Activated T-cell treated with anti-CD3 and anti-CD28 coated beads, Interleukin-2, amount 50 U/mL, for 24 hours (primary cell): ENCODE results near the gene ODAD4.
"Not testable (repeated sequence)": the region's sequence is repeated elsewhere in the genome, so short reads cannot be mapped to it uniquely, and the experiment has no call there.

ENCODE experiments used
- DNase-seq: peaks from one replicate; pipeline ENCODE4 v3.0.0-alpha.2; 2020
- H3K27ac Mint-ChIP-seq: 2 replicates; pipeline ENCODE4 v1.8.0; 2020; ENCODE audit warnings: mild to moderate bottlenecking, mixed read lengths
- H3K27me3 Mint-ChIP-seq: 2 replicates; pipeline ENCODE4 v1.8.0; 2020; ENCODE audit warnings: mixed read lengths
- H3K36me3 Mint-ChIP-seq: 2 replicates; pipeline ENCODE4 v1.8.0; 2020; ENCODE audit warnings: low read depth, mixed read lengths
- H3K4me1 Mint-ChIP-seq: 2 replicates; pipeline ENCODE4 v1.8.0; 2020; ENCODE audit warnings: low read depth, mixed read lengths
- H3K4me3 Mint-ChIP-seq: 2 replicates; pipeline ENCODE4 v1.8.0; 2020; ENCODE audit warnings: mild to moderate bottlenecking, moderate library complexity, mixed read lengths
- H3K9me3 Mint-ChIP-seq: 2 replicates; pipeline ENCODE4 v1.8.0; 2020; ENCODE audit warnings: mixed read lengths

Gene ODAD4

GRCh38 chr17:41919165-41919817, 11.1 kb upstream of the ODAD4 start:
- H3K9me3 Mint-ChIP-seq: no peaks in the 10 kb centered on the region
- H3K4me1 Mint-ChIP-seq: peaks cover 39% of the 10 kb centered on the region
- H3K27me3 Mint-ChIP-seq: no peaks in the 10 kb centered on the region
- H3K4me3 Mint-ChIP-seq: peak overlapping the region; percentile 93
- peaks cover 36% of the 10 kb centered on the region for H3K36me3 Mint-ChIP-seq
- H3K27ac Mint-ChIP-seq: peak overlapping the region; percentile 95
- DNase-seq: no peak

- peak overlapping the region; percentile 93 for H3K4me3 Mint-ChIP-seq
- peak overlapping the region; percentile 95 for H3K27ac Mint-ChIP-seq
- H3K9me3 Mint-ChIP-seq: no peaks in the 10 kb centered on the region
- no peaks in the 10 kb centered on the region for H3K27me3 Mint-ChIP-seq
- H3K36me3 Mint-ChIP-seq: peaks cover 28% of the 10 kb centered on the region
- DNase-seq: no peak
- peaks cover 32% of the 10 kb centered on the region for H3K4me1 Mint-ChIP-seq
These were observed 10.4 kb upstream of the ODAD4 start for GRCh38 chr17:41919840-41920579.

GRCh38 chr17:41920580-41920955, 9.8 kb upstream of the ODAD4 start:
- Mint-ChIP-seq H3K4me3 (no peak overlapping the region), H3K27ac (no peak overlapping the region), H3K27me3 (no peaks in the 10 kb centered on the region), H3K4me1 (peaks cover 28% of the 10 kb centered on the region), H3K36me3 (peaks cover 25% of the 10 kb centered on the region), H3K9me3 (no peaks in the 10 kb centered on the region)
- no peak for DNase-seq

- H3K4me1 Mint-ChIP-seq: peaks cover 16% of the 10 kb centered on the region
- DNase-seq: no peak
- peaks cover 8% of the 10 kb centered on the region for H3K36me3 Mint-ChIP-seq
- H3K27ac Mint-ChIP-seq: peak overlapping the region; percentile 26
- H3K9me3 Mint-ChIP-seq: no peaks in the 10 kb centered on the region
- H3K27me3 Mint-ChIP-seq: no peaks in the 10 kb centered on the region
- H3K4me3 Mint-ChIP-seq: no peak overlapping the region
These were observed 4.3 kb upstream of the ODAD4 start for GRCh38 chr17:41925991-41926590.

- no peak for DNase-seq
- H3K36me3 Mint-ChIP-seq: peaks cover 8% of the 10 kb centered on the region
- H3K27me3 Mint-ChIP-seq: no peaks in the 10 kb centered on the region
- peak overlapping the region; percentile 94 for H3K4me3 Mint-ChIP-seq
- H3K27ac Mint-ChIP-seq: peak overlapping the region; percentile 97
- H3K9me3 Mint-ChIP-seq: no peaks in the 10 kb centered on the region
- H3K4me1 Mint-ChIP-seq: peaks cover 23% of the 10 kb centered on the region
These were observed 1.6 kb upstream of the ODAD4 start for GRCh38 chr17:41928693-41929251.

GRCh38 chr17:41930833-41931156, 378 bp downstream of the ODAD4 start:
- H3K36me3 Mint-ChIP-seq, DNase-seq, H3K27me3 Mint-ChIP-seq, H3K9me3 Mint-ChIP-seq: not testable (repeated sequence)
- Mint-ChIP-seq H3K4me3 (peak overlapping the region; percentile 94), H3K27ac (peak overlapping the region; percentile 97), H3K4me1 (peaks cover 23% of the 10 kb centered on the region)

GRCh38 chr17:41931715-41932114, 1.3 kb downstream of the ODAD4 start:
- not testable (repeated sequence) for DNase-seq, H3K36me3 Mint-ChIP-seq, H3K27ac Mint-ChIP-seq, H3K27me3 Mint-ChIP-seq, H3K4me3 Mint-ChIP-seq, H3K9me3 Mint-ChIP-seq
- peaks cover 23% of the 10 kb centered on the region for H3K4me1 Mint-ChIP-seq

- no peaks in the 10 kb centered on the region for H3K9me3 Mint-ChIP-seq
- H3K27ac Mint-ChIP-seq: no peak overlapping the region
- no peak for DNase-seq
- H3K4me1 Mint-ChIP-seq: peaks cover 23% of the 10 kb centered on the region
- H3K27me3 Mint-ChIP-seq: no peaks in the 10 kb centered on the region
- H3K4me3 Mint-ChIP-seq: no peak overlapping the region
- peaks cover 8% of the 10 kb centered on the region for H3K36me3 Mint-ChIP-seq
These were observed 2.5 kb downstream of the ODAD4 start for GRCh38 chr17:41932816-41933389.

- H3K27ac Mint-ChIP-seq: no peak overlapping the region
- no peak for DNase-seq
- H3K36me3 Mint-ChIP-seq: no peaks in the 10 kb centered on the region
- peaks cover 8% of the 10 kb centered on the region for H3K4me1 Mint-ChIP-seq
- H3K9me3 Mint-ChIP-seq: no peaks in the 10 kb centered on the region
- no peaks in the 10 kb centered on the region for H3K27me3 Mint-ChIP-seq
- H3K4me3 Mint-ChIP-seq: no peak overlapping the region
These were observed 5.2 kb downstream of the ODAD4 start for GRCh38 chr17:41935641-41936040.

GRCh38 chr17:41937970-41938954, 7.8 kb downstream of the ODAD4 start:
- Mint-ChIP-seq H3K27ac (no peak overlapping the region), H3K36me3 (no peaks in the 10 kb centered on the region), H3K27me3 (no peaks in the 10 kb centered on the region), H3K9me3 (no peaks in the 10 kb centered on the region), H3K4me3 (no peak overlapping the region), H3K4me1 (no peaks in the 10 kb centered on the region)
- no peak for DNase-seq

- Mint-ChIP-seq H3K9me3 (no peaks in the 10 kb centered on the region), H3K36me3 (no peaks in the 10 kb centered on the region), H3K4me1 (no peaks in the 10 kb centered on the region), H3K27me3 (no peaks in the 10 kb centered on the region), H3K27ac (no peak overlapping the region), H3K4me3 (no peak overlapping the region)
- DNase-seq: no peak
These were observed 8.8 kb downstream of the ODAD4 start for GRCh38 chr17:41939044-41939692.

GRCh38 chr17:41939693-41940090, 9.3 kb downstream of the ODAD4 start:
- H3K4me1 Mint-ChIP-seq: no peaks in the 10 kb centered on the region
- H3K4me3 Mint-ChIP-seq: no peak overlapping the region
- H3K27ac Mint-ChIP-seq: no peak overlapping the region
- H3K27me3 Mint-ChIP-seq: no peaks in the 10 kb centered on the region
- H3K36me3 Mint-ChIP-seq: no peaks in the 10 kb centered on the region
- no peaks in the 10 kb centered on the region for H3K9me3 Mint-ChIP-seq
- no peak for DNase-seq

- DNase-seq: no peak
- Mint-ChIP-seq H3K36me3 (no peaks in the 10 kb centered on the region), H3K4me1 (no peaks in the 10 kb centered on the region), H3K9me3 (no peaks in the 10 kb centered on the region), H3K4me3 (no peak overlapping the region), H3K27me3 (no peaks in the 10 kb centered on the region), H3K27ac (no peak overlapping the region)
These were observed 10.8 kb downstream of the ODAD4 start for GRCh38 chr17:41941168-41941567.
